ENCODE measurements around the gene MGRN1. TPM values are rescaled to one million over a fixed set of nuclear protein-coding genes. Genes with fewer than 3 reads are reported as not detected.
A peak's percentile ranks its signal among the peaks of the same experiment; 100 is the strongest.

MGRN1 gene
- total RNA-seq, 2 donors from 2014 or later, result 66.9 to 71.4 TPM

DNA sequence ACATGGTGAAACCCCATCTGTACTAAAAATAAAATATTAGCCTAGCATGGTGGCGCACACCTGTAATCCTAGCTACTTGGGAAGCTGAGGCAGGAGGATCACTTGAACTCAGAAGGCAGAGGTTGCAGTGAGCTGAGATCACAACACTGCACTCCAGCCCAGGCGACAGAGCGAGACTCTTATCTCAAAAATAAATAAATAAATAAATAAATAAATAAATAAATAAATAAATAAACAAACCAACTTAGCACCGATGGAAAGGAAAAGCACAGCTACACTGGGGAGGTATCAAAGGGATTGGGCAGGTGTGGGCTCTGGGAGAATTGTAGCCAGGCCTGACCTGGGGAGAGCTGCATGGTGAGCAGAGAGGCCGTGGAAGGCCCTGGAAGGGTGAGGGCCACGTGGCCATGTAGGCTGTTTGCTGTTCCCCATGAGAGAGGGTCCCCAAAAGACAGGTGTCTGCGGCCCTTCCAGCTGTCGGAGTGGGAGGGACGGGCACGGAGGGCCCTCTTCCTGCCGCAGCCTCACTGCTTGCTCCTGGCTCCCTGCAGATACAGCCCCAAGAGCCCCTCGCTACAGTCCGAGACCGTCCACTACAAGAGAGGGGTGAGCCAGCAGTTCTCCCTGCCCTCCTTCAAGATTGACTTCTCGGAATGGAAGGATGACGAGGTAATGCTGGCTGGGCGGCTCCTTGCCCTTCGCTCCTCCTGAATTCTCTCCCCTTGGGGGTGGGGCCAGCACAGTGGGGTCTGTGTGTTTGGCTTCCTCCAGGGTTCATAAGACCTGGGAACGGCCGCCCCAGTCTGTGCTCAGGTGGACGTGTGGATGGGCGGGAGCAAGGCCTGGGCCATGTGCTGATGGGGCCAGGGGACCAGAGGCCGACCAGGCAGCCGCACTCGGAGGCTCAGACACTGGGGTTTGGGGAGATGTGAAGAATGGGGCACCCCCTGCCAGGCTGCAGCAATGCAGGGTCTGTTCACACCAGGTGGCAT, 32.4 kb downstream of the MGRN1 start:
- H3K9ac ChIP-seq (ENCODE audit: extremely low read depth, low read length, poor library complexity, severe bottlenecking), result no peak overlapping the region
- no peaks in the 10 kb centered on the region for H3K27me3 ChIP-seq (ENCODE audit: control insufficient read depth, insufficient read depth, low read length, poor library complexity, severe bottlenecking)
- no peak for TF ChIP-seq CTCF (conservative IDR thresholded peaks at IDR 0.05)
- H3K27ac ChIP-seq (ENCODE audit: low read depth, low read length), result no peak overlapping the region
- H3K36me3 ChIP-seq (ENCODE audit: control insufficient read depth, insufficient read depth, low read length), result peaks cover 28% of the 10 kb centered on the region
- no peak overlapping the region for H3K27ac Mint-ChIP-seq
- peaks cover 16% of the 10 kb centered on the region for H3K4me1 Mint-ChIP-seq
- H3K9me3 ChIP-seq (ENCODE audit: control insufficient read depth, low read length), result no peaks in the 10 kb centered on the region
- no peak overlapping the region for H3K4me3 ChIP-seq (ENCODE audit: low read length)
- no peak for DNase-seq
- no peak overlapping the region for H3K4me3 Mint-ChIP-seq
- H3K27me3 Mint-ChIP-seq (ENCODE audit: insufficient read depth), result no peaks in the 10 kb centered on the region
- H3K36me3 Mint-ChIP-seq (ENCODE audit: low read depth), result peaks cover 37% of the 10 kb centered on the region
- no peaks in the 10 kb centered on the region for H3K9me3 Mint-ChIP-seq
- WGBS, 2 experiments (ENCODE audit: insufficient coverage in 1 of 2, insufficient read length in 1 of 2), result 87 to 96% methylated on average over 11 to 23 of the region's 25 CpGs
- peaks cover 3% of the 10 kb centered on the region for H3K4me1 ChIP-seq (ENCODE audit: control insufficient read depth, insufficient read depth, low read length)

- peak overlapping the region; percentile 29 for H3K27ac ChIP-seq (ENCODE audit: low read depth, low read length)
- H3K27me3 ChIP-seq (ENCODE audit: control insufficient read depth, insufficient read depth, low read length, poor library complexity, severe bottlenecking), result no peaks in the 10 kb centered on the region
- H3K4me3 ChIP-seq (ENCODE audit: low read length), result no peak overlapping the region
- peaks cover 38% of the 10 kb centered on the region for H3K36me3 Mint-ChIP-seq (ENCODE audit: low read depth)
- no peak overlapping the region for H3K9ac ChIP-seq (ENCODE audit: extremely low read depth, low read length, poor library complexity, severe bottlenecking)
- no peaks in the 10 kb centered on the region for H3K9me3 ChIP-seq (ENCODE audit: control insufficient read depth, low read length)
- H3K27me3 Mint-ChIP-seq (ENCODE audit: insufficient read depth), result no peaks in the 10 kb centered on the region
- H3K4me1 ChIP-seq (ENCODE audit: control insufficient read depth, insufficient read depth, low read length), result no peaks in the 10 kb centered on the region
- H3K4me1 Mint-ChIP-seq, result peaks cover 11% of the 10 kb centered on the region
- H3K4me3 Mint-ChIP-seq, result no peak overlapping the region
- H3K9me3 Mint-ChIP-seq, result no peaks in the 10 kb centered on the region
- WGBS, 2 experiments (ENCODE audit: insufficient coverage in 1 of 2, insufficient read length in 1 of 2), result 91 to 96% methylated on average over 22 to 29 of the region's 29 CpGs
- no peak overlapping the region for H3K27ac Mint-ChIP-seq
- H3K36me3 ChIP-seq (ENCODE audit: control insufficient read depth, insufficient read depth, low read length), result peaks cover 28% of the 10 kb centered on the region
- no peak for TF ChIP-seq CTCF (conservative IDR thresholded peaks at IDR 0.05)
- DNase-seq, result no peak
Observed at GRCh38 chr16:4659363-4660353, 35.0 kb downstream of the MGRN1 start.

DNA sequence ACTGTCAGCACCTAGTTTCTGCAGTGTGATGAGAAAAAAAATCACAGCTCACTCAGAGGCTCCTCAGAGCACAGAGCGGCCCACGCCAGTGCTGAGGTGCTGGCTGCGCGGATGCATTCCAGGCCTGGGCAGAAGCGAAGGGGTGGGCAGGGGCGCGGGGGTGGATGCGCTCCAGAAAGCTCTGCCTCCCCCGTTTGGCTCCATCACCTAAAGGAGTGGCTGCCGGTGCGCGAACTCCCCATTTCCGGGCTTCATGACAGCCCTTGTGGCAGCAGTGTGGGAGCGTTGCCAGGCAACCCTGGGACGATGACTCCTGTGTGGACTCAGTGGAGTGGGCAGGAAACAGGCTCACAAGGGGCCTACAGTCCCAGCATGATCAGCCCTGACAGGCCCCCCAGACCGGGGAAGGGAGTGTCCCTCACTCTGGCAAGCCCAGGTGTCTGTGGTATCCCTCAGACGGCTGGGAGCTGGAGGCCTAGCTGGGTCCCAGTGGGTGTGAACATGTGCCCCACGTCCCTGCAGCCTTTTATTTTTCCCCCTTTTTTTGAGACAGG, 35.9 kb downstream of the MGRN1 start:
- H3K36me3 Mint-ChIP-seq (ENCODE audit: low read depth), result peaks cover 33% of the 10 kb centered on the region
- no peak overlapping the region for H3K9ac ChIP-seq (ENCODE audit: extremely low read depth, low read length, poor library complexity, severe bottlenecking)
- H3K4me1 Mint-ChIP-seq, result peaks cover 9% of the 10 kb centered on the region
- no peak overlapping the region for H3K4me3 Mint-ChIP-seq
- no peaks in the 10 kb centered on the region for H3K9me3 Mint-ChIP-seq
- whole genome bisulfite sequencing, 2 experiments (ENCODE audit: insufficient coverage in 1 of 2, insufficient read length in 1 of 2), result 75 to 91% methylated on average over 14 to 18 of the region's 18 CpGs
- H3K4me3 ChIP-seq (ENCODE audit: low read length), result no peak overlapping the region
- no peaks in the 10 kb centered on the region for H3K9me3 ChIP-seq (ENCODE audit: control insufficient read depth, low read length)
- peaks cover 30% of the 10 kb centered on the region for H3K36me3 ChIP-seq (ENCODE audit: control insufficient read depth, insufficient read depth, low read length)
- no peaks in the 10 kb centered on the region for H3K27me3 Mint-ChIP-seq (ENCODE audit: insufficient read depth)
- H3K27ac ChIP-seq (ENCODE audit: low read depth, low read length), result peak overlapping the region; percentile 29
- no peak for TF ChIP-seq CTCF (conservative IDR thresholded peaks at IDR 0.05)
- DNase-seq, result no peak
- H3K27ac Mint-ChIP-seq, result no peak overlapping the region
- H3K4me1 ChIP-seq (ENCODE audit: control insufficient read depth, insufficient read depth, low read length), result no peaks in the 10 kb centered on the region
- no peaks in the 10 kb centered on the region for H3K27me3 ChIP-seq (ENCODE audit: control insufficient read depth, insufficient read depth, low read length, poor library complexity, severe bottlenecking)
